Measurements from ENCODE around the gene ABCG5.

ABCG5 gene

GRCh38 chr2:43819491-43820163, 19.0 kb downstream of the ABCG5 start:
- no peak for TF ChIP-seq EZH2phosphoT487 (conservative IDR thresholded peaks at IDR 0.05; ENCODE audit: low read length)
- TF ChIP-seq CTCF (IDR thresholded peaks at IDR 0.05; ENCODE audit: insufficient read depth, low read length, poor library complexity, severe bottlenecking): no peak
- Histone ChIP-seq H3F3A (ENCODE audit: insufficient read depth) (no peaks in the 10 kb centered on the region), H4K20me1 (ENCODE audit: low read depth, low read length) (no peaks in the 10 kb centered on the region), H3K9me2 (replicated peaks; ENCODE audit: insufficient read depth, low read length) (no peaks in the 10 kb centered on the region), H3K27me3 (ENCODE audit: low read length) (no peaks in the 10 kb centered on the region), H3K27ac (ENCODE audit: low read depth, low read length) (no peak overlapping the region), H3K9ac (ENCODE audit: low read length) (no peak overlapping the region), H3K36me3 (ENCODE audit: low read length) (no peaks in the 10 kb centered on the region), H2AFZ (ENCODE audit: low read depth, low read length, severe bottlenecking) (no peak overlapping the region), H3K9me3 (ENCODE audit: insufficient read depth, low read length) (no peaks in the 10 kb centered on the region), H3K4me3 (ENCODE audit: insufficient read depth, low read length, poor library complexity, severe bottlenecking) (no peak overlapping the region), H3K4me2 (ENCODE audit: low read depth, low read length, poor library complexity, severe bottlenecking) (no peak overlapping the region), H3K79me2 (ENCODE audit: insufficient read depth, low read length) (no peaks in the 10 kb centered on the region)

DNA sequence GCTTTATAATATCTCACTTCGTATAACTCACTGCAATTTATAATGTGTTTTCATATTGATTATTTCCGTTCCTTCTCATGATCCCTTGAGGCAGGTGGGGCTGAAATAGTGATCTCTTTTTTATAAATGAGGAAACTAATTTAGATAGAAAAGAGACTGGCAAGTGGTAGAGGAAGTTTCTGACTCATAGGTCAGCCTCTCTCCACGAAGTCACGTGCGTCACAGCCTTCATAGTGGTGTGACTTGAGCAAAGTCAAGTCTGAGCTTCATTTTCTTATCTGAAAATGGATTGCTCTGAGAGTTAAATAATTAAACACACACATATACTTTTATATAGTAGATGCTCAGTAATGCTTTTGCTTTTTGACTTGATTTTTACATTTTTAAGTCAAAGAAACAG, 19.9 kb downstream of the ABCG5 start:
- no peaks in the 10 kb centered on the region for H3K9me2 ChIP-seq (replicated peaks; ENCODE audit: insufficient read depth, low read length)
- no peak overlapping the region for H3K9ac ChIP-seq (ENCODE audit: low read length)
- no peak overlapping the region for H2AFZ ChIP-seq (ENCODE audit: low read depth, low read length, severe bottlenecking)
- no peaks in the 10 kb centered on the region for H3K36me3 ChIP-seq (ENCODE audit: low read length)
- no peaks in the 10 kb centered on the region for H3F3A ChIP-seq (ENCODE audit: insufficient read depth)
- H4K20me1 ChIP-seq (ENCODE audit: low read depth, low read length): no peaks in the 10 kb centered on the region
- TF ChIP-seq EZH2phosphoT487 (conservative IDR thresholded peaks at IDR 0.05; ENCODE audit: low read length) (no peak), CTCF (IDR thresholded peaks at IDR 0.05; ENCODE audit: insufficient read depth, low read length, poor library complexity, severe bottlenecking) (no peak)
- no peak overlapping the region for H3K4me3 ChIP-seq (ENCODE audit: insufficient read depth, low read length, poor library complexity, severe bottlenecking)
- no peaks in the 10 kb centered on the region for H3K79me2 ChIP-seq (ENCODE audit: insufficient read depth, low read length)
- H3K4me2 ChIP-seq (ENCODE audit: low read depth, low read length, poor library complexity, severe bottlenecking): no peak overlapping the region
- H3K27me3 ChIP-seq (ENCODE audit: low read length): no peaks in the 10 kb centered on the region
- no peaks in the 10 kb centered on the region for H3K9me3 ChIP-seq (ENCODE audit: insufficient read depth, low read length)
- H3K27ac ChIP-seq (ENCODE audit: low read depth, low read length): no peak overlapping the region

DNA sequence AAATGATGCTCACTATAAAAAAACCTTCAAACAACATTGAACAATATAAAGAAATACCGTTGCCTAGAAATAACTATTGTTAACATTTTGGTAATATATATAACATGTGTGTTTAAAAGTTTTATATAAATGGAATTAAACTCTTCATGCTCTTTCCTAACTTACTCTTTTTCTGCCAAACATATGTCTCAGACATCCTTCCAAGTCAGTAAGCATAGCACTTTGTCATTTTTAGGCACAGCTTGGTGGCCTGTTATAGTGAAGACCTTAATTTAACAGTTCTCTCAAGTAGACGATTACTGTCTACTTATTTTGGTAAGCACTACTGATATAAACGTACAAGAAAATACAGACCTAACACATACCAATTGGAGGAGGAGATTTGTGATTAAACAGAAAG, 23.9 kb downstream of the ABCG5 start:
- Histone ChIP-seq H3K9me3 (ENCODE audit: insufficient read depth, low read length) (no peaks in the 10 kb centered on the region), H3K36me3 (ENCODE audit: low read length) (no peaks in the 10 kb centered on the region), H4K20me1 (ENCODE audit: low read depth, low read length) (no peaks in the 10 kb centered on the region), H2AFZ (ENCODE audit: low read depth, low read length, severe bottlenecking) (no peak overlapping the region), H3K9ac (ENCODE audit: low read length) (no peak overlapping the region), H3K79me2 (ENCODE audit: insufficient read depth, low read length) (no peaks in the 10 kb centered on the region), H3K27ac (ENCODE audit: low read depth, low read length) (no peak overlapping the region), H3K9me2 (replicated peaks; ENCODE audit: insufficient read depth, low read length) (no peaks in the 10 kb centered on the region), H3K27me3 (ENCODE audit: low read length) (no peaks in the 10 kb centered on the region), H3K4me2 (ENCODE audit: low read depth, low read length, poor library complexity, severe bottlenecking) (no peak overlapping the region), H3K4me3 (ENCODE audit: insufficient read depth, low read length, poor library complexity, severe bottlenecking) (no peak overlapping the region), H3F3A (ENCODE audit: insufficient read depth) (no peaks in the 10 kb centered on the region)
- TF ChIP-seq CTCF (IDR thresholded peaks at IDR 0.05; ENCODE audit: insufficient read depth, low read length, poor library complexity, severe bottlenecking) (no peak), EZH2phosphoT487 (conservative IDR thresholded peaks at IDR 0.05; ENCODE audit: low read length) (no peak)
